GM12878 (cell line): Measurements from ENCODE around the gene ZNF689.

Experiments
- CTCF ChIP-seq, 3 experiments: IDR thresholded peaks in 2 of 3; conservative IDR thresholded peaks in 1 of 3; 2 replicates each; pipeline ENCODE4 v1.5.1; 2011; ENCODE audit warnings: low read depth in 3 of 3, low read length in 3 of 3, mild to moderate bottlenecking in 3 of 3, control low read depth in 2 of 3, moderate library complexity in 2 of 3, inconsistent platforms in 1 of 3, mixed read lengths in 1 of 3; ENCODE audit not compliant: control insufficient read depth in 2 of 3, insufficient read depth in 1 of 3; ENCODE audit errors: extremely low read depth in 1 of 3
- EGR1 ChIP-seq, 2 experiments: IDR thresholded peaks; 1 replicate in 1 of 2; 2 replicates in 1 of 2; pipeline ENCODE4 v1.6.1; 2011 to 2012; ENCODE audit warnings: low read depth in 2 of 2, low read length in 2 of 2, borderline replicate concordance in 1 of 2, mild to moderate bottlenecking in 1 of 2, moderate library complexity in 1 of 2
- HCFC1 ChIP-seq: fragments of 150-350 bp; IDR thresholded peaks from 2 replicates; pipeline ENCODE4 v1.6.1; 2014; ENCODE audit warnings: low read length
- MAX ChIP-seq: IDR thresholded peaks from 2 replicates; pipeline ENCODE4 v1.6.1; 2012; ENCODE audit warnings: low read depth, low read length, improper control_type of control experiment
- POLR2A ChIP-seq: IDR thresholded peaks from 2 replicates; pipeline ENCODE4 v1.6.1; 2011; ENCODE audit warnings: low read depth, mild to moderate bottlenecking, low read length
- POLR2AphosphoS5 ChIP-seq: IDR thresholded peaks from 2 replicates; pipeline ENCODE4 v1.6.1; 2011; ENCODE audit warnings: mild to moderate bottlenecking, low read length, inconsistent platforms
- YY1 ChIP-seq: IDR thresholded peaks from 2 replicates; pipeline ENCODE4 v1.6.1; 2011; ENCODE audit warnings: low read depth, mild to moderate bottlenecking, low read length

- TF ChIP-seq POLR2AphosphoS5 (no peak), POLR2A (no peak), YY1 (no peak), MAX (no peak), CTCF (IDR thresholded peaks at IDR 0.05 in 2 of 3, conservative IDR thresholded peaks at IDR 0.05 in 1 of 3; ENCODE audit: control insufficient read depth in 2 of 3, extremely low read depth in 1 of 3, insufficient read depth in 1 of 3, low read depth in 3 of 3, low read length in 3 of 3) (no peak), HCFC1 (no peak), EGR1 (IDR thresholded peaks at IDR 0.05; ENCODE audit: borderline replicate concordance in 1 of 2, low read depth in 2 of 2, low read length in 2 of 2) (no peak)
Observed at GRCh38 chr16:30621765-30622164, 11.6 kb upstream of the ZNF689 start.
